Progenitor cell of endocrine pancreas (in vitro differentiated cells): Measurements from ENCODE around the gene NBAS. TPM values are rescaled to one million over a fixed set of nuclear protein-coding genes. Genes with fewer than 3 reads are reported as not detected.

ENCODE experiments used
- DNase-seq: peaks from one replicate; pipeline ENCODE4 v3.0.0; 2021; ENCODE audit warnings: low spot score; ENCODE audit not compliant: unreplicated experiment
- H3K27ac Mint-ChIP-seq: 2 replicates; pipeline ENCODE4 v1.8.0; 2021; ENCODE audit warnings: mild to moderate bottlenecking, moderate library complexity, mixed read lengths
- H3K27me3 Mint-ChIP-seq: 2 replicates; pipeline ENCODE4 v1.8.0; 2021; ENCODE audit warnings: mixed read lengths
- H3K36me3 Mint-ChIP-seq: 2 replicates; pipeline ENCODE4 v1.8.0; 2022; ENCODE audit warnings: mixed read lengths; ENCODE audit not compliant: insufficient read depth
- H3K4me1 Mint-ChIP-seq: 2 replicates; pipeline ENCODE4 v1.8.0; 2021; ENCODE audit warnings: low read depth, mixed read lengths
- H3K4me3 Mint-ChIP-seq: 2 replicates; pipeline ENCODE4 v1.8.0; 2021; ENCODE audit warnings: low read depth, mild to moderate bottlenecking, moderate library complexity, mixed read lengths
- H3K9me3 Mint-ChIP-seq: 2 replicates; pipeline ENCODE4 v1.8.0; 2021; ENCODE audit warnings: low read depth, mixed read lengths
- CTCF ChIP-seq: fragments of 200-600 bp; sonication (generic); IDR thresholded peaks from one replicate; pipeline ENCODE4 v1.5.0; 2021; ENCODE audit warnings: antibody characterized with exemption, mild to moderate bottlenecking; ENCODE audit not compliant: unreplicated experiment
- total RNA-seq: library from RNA; stranded (reverse); gene quantifications from 2 replicates; pipeline ENCODE4 v1.2.1, GENCODE V29; 2021

The NBAS gene
- total RNA-seq, 1 donor from 2014 or later = 63.0 TPM

- Mint-ChIP-seq H3K4me1 (peaks cover 12% of the 10 kb centered on the region), H3K4me3 (no peak overlapping the region), H3K27ac (peak overlapping the region; percentile 19), H3K36me3 (no peaks in the 10 kb centered on the region), H3K9me3 (peaks cover 8% of the 10 kb centered on the region), H3K27me3 (no peaks in the 10 kb centered on the region)
- DNase-seq = no peak
- TF ChIP-seq CTCF = no peak
These were observed 433.8 kb downstream of the NBAS start for GRCh38 chr2:15127301-15127700.

- no peaks in the 10 kb centered on the region for H3K27me3 Mint-ChIP-seq
- H3K36me3 Mint-ChIP-seq = no peaks in the 10 kb centered on the region
- H3K4me3 Mint-ChIP-seq = no peak overlapping the region
- H3K27ac Mint-ChIP-seq = no peak overlapping the region
- TF ChIP-seq CTCF = no peak
- DNase-seq = no peak
- peaks cover 12% of the 10 kb centered on the region for H3K4me1 Mint-ChIP-seq
- H3K9me3 Mint-ChIP-seq = peaks cover 12% of the 10 kb centered on the region
These were observed 434.8 kb downstream of the NBAS start for GRCh38 chr2:15126373-15126772.

- TF ChIP-seq CTCF = no peak
- no peak for DNase-seq
- Mint-ChIP-seq H3K36me3 (no peaks in the 10 kb centered on the region), H3K9me3 (peaks cover 12% of the 10 kb centered on the region), H3K27ac (no peak overlapping the region), H3K4me1 (peaks cover 19% of the 10 kb centered on the region), H3K4me3 (no peak overlapping the region), H3K27me3 (no peaks in the 10 kb centered on the region)
These were observed 438.2 kb downstream of the NBAS start for GRCh38 chr2:15122915-15123314.

GRCh38 chr2:15120631-15121030, 440.5 kb downstream of the NBAS start:
- Mint-ChIP-seq H3K36me3 (no peaks in the 10 kb centered on the region), H3K9me3 (peaks cover 12% of the 10 kb centered on the region), H3K27ac (no peak overlapping the region), H3K4me1 (peaks cover 13% of the 10 kb centered on the region), H3K4me3 (no peak overlapping the region), H3K27me3 (no peaks in the 10 kb centered on the region)
- DNase-seq = no peak
- TF ChIP-seq CTCF = no peak

GRCh38 chr2:15119722-15120175, 441.4 kb downstream of the NBAS start:
- peaks cover 12% of the 10 kb centered on the region for H3K9me3 Mint-ChIP-seq
- H3K36me3 Mint-ChIP-seq = no peaks in the 10 kb centered on the region
- H3K4me3 Mint-ChIP-seq = no peak overlapping the region
- DNase-seq = no peak
- peaks cover 13% of the 10 kb centered on the region for H3K4me1 Mint-ChIP-seq
- H3K27ac Mint-ChIP-seq = peak overlapping the region; percentile 27
- H3K27me3 Mint-ChIP-seq = no peaks in the 10 kb centered on the region
- TF ChIP-seq CTCF = no peak
